MCF 10A (cell line): Measurements from ENCODE around the gene P3H3. TPM values are rescaled to one million over a fixed set of nuclear protein-coding genes. Genes with fewer than 3 reads are reported as not detected.

Experiments used
- BruUV-seq: library from RNA; stranded (reverse); fragments of 400-500 nt; replicated peaks from 2 replicates; lab custom pipeline; 2021; lab: Mats Ljungman, UMichigan
- CTCF ChIA-PET: fragments of 300-600 bp; sonication (Branson Sonifier 250); formaldehyde crosslinking; extraction: SDS; loops from one replicate; lab custom pipeline; 2021; ENCODE audit warnings: antibody characterized with exemption, inconsistent platforms; lab: Yijun Ruan, JAX
- POLR2A ChIA-PET: fragments of 300-600, 350-650 bp; sonication (Branson Sonifier 250); formaldehyde crosslinking; extraction: SDS; loops from one replicate; lab custom pipeline; 2020; ENCODE audit warnings: antibody characterized with exemption, inconsistent platforms; lab: Yijun Ruan, JAX
- DNase-seq: peaks from one replicate; pipeline ENCODE4 v3.0.0-alpha.2; 2018; ENCODE audit not compliant: unreplicated experiment
- H3K27ac Mint-ChIP-seq: one replicate; pipeline ENCODE4 v1.8.0; 2022; ENCODE audit warnings: mild to moderate bottlenecking, low read depth, mixed read lengths; ENCODE audit not compliant: unreplicated experiment
- H3K27me3 Mint-ChIP-seq: one replicate; pipeline ENCODE4 v1.8.0; 2022; ENCODE audit warnings: mixed read lengths; ENCODE audit not compliant: insufficient read depth, unreplicated experiment
- H3K36me3 Mint-ChIP-seq: one replicate; pipeline ENCODE4 v1.8.0; 2022; ENCODE audit warnings: mild to moderate bottlenecking, moderate library complexity, mixed read lengths; ENCODE audit not compliant: insufficient read depth, unreplicated experiment
- H3K4me1 Mint-ChIP-seq: one replicate; pipeline ENCODE4 v1.8.0; 2022; ENCODE audit warnings: mixed read lengths; ENCODE audit not compliant: insufficient read depth, unreplicated experiment
- H3K4me3 Mint-ChIP-seq: one replicate; pipeline ENCODE4 v1.8.0; 2022; ENCODE audit warnings: mild to moderate bottlenecking, moderate library complexity, mixed read lengths; ENCODE audit not compliant: unreplicated experiment
- H3K9me3 Mint-ChIP-seq: one replicate; pipeline ENCODE4 v1.8.0; 2022; ENCODE audit warnings: mixed read lengths; ENCODE audit not compliant: unreplicated experiment
- CTCF ChIP-seq: fragments of 200-600 bp; IDR thresholded peaks from one replicate; pipeline ENCODE4 v1.8.0; 2022; ENCODE audit warnings: antibody characterized with exemption, mild to moderate bottlenecking; ENCODE audit not compliant: unreplicated experiment
- intact Hi-C: fragments of 100-400 bp; cut with micrococcal nuclease; formaldehyde crosslinking; loops from 2 replicates; pipeline ENCODE4 v1.14.1; 2022
- total RNA-seq: library from RNA; stranded (reverse); gene quantifications from 2 replicates; pipeline ENCODE4 v1.2.3, GENCODE V29; 2022

Gene P3H3
- total RNA-seq, 1 experiment from 2014 or later = 0.47 TPM

- CTCF ChIA-PET = interaction anchor here (0.7 to 1.4 kb wide), 4 partner anchors 12 to 64 kb away, joined by 4 to 7 read pairs (median 5); partner anchors contain the start of gene SPSB2
- no peak overlapping the region for H3K27ac Mint-ChIP-seq
- POLR2A ChIA-PET = interaction anchor here (0.6 to 1.7 kb wide), 2 partner anchors 9 to 179 kb away, joined by 3 to 12 read pairs; partner anchors contain the start of genes CDCA3 and USP5
- intact Hi-C loops = no loop called here
- peaks cover 78% of the 10 kb centered on the region for H3K36me3 Mint-ChIP-seq
- no peaks in the 10 kb centered on the region for H3K4me1 Mint-ChIP-seq
- no peak for TF ChIP-seq CTCF
- no TSS peak for BruUV-seq
- no peaks in the 10 kb centered on the region for H3K27me3 Mint-ChIP-seq
- no peaks in the 10 kb centered on the region for H3K9me3 Mint-ChIP-seq
- DNase-seq = no peak
- H3K4me3 Mint-ChIP-seq = no peak overlapping the region
These were observed 32.7 kb downstream of the P3H3 start for GRCh38 chr12:6860942-6861341.

GRCh38 chr12:6861391-6861790 is 33.2 kb downstream of the P3H3 start:
- no peak overlapping the region for H3K4me3 Mint-ChIP-seq
- TF ChIP-seq CTCF = no peak
- no peaks in the 10 kb centered on the region for H3K27me3 Mint-ChIP-seq
- no peaks in the 10 kb centered on the region for H3K9me3 Mint-ChIP-seq
- no peak overlapping the region for H3K27ac Mint-ChIP-seq
- H3K4me1 Mint-ChIP-seq = peaks cover 2% of the 10 kb centered on the region
- peaks cover 74% of the 10 kb centered on the region for H3K36me3 Mint-ChIP-seq
- intact Hi-C loops = no loop called here
- CTCF ChIA-PET = interaction anchor here (0.7 to 1.4 kb wide), 5 partner anchors 11 to 126 kb away, joined by 3 to 7 read pairs (median 4); partner anchors contain the start of gene SPSB2
- no TSS peak for BruUV-seq
- POLR2A ChIA-PET = interaction anchor here (0.6 to 1.7 kb wide), 2 partner anchors 9 to 180 kb away, joined by 3 to 12 read pairs; partner anchors contain the start of genes CDCA3 and USP5
- no peak for DNase-seq

GRCh38 chr12:6863033-6863432 is 34.8 kb downstream of the P3H3 start:
- BruUV-seq = no TSS peak
- peaks cover 62% of the 10 kb centered on the region for H3K36me3 Mint-ChIP-seq
- intact Hi-C loops = no loop called here

More at GRCh38 chr12:6863033-6863432, 34.8 kb downstream of the P3H3 start:
- Mint-ChIP-seq H3K27ac (no peak overlapping the region), H3K4me3 (no peak overlapping the region), H3K27me3 (no peaks in the 10 kb centered on the region), H3K4me1 (peaks cover 6% of the 10 kb centered on the region), H3K9me3 (no peaks in the 10 kb centered on the region)
- DNase-seq = no peak
- ChIA-PET POLR2A (interaction anchor here (0.9 kb wide), 1 partner anchor 10 kb away, joined by 5 read pairs; the partner anchor contains the start of gene USP5), CTCF (interaction anchor here (2.0 kb wide), 1 partner anchor 9 kb away, joined by 10 read pairs; the partner anchor contains the start of gene SPSB2)
- no peak for TF ChIP-seq CTCF
